Activated CD8-positive, alpha-beta memory T cell treated with anti-CD3 and anti-CD28 coated beads for 4 hours (primary cell): ENCODE results near the gene ALDH3B1.
A peak's percentile ranks its signal among the peaks of the same experiment; 100 is the strongest.

Source experiments
- DNase-seq, 2 donors: peaks; one replicate each; pipeline ENCODE4 v3.0.0-alpha.2; 2020; ENCODE audit warnings: low read depth in 2 of 2

Gene ALDH3B1

DNA sequence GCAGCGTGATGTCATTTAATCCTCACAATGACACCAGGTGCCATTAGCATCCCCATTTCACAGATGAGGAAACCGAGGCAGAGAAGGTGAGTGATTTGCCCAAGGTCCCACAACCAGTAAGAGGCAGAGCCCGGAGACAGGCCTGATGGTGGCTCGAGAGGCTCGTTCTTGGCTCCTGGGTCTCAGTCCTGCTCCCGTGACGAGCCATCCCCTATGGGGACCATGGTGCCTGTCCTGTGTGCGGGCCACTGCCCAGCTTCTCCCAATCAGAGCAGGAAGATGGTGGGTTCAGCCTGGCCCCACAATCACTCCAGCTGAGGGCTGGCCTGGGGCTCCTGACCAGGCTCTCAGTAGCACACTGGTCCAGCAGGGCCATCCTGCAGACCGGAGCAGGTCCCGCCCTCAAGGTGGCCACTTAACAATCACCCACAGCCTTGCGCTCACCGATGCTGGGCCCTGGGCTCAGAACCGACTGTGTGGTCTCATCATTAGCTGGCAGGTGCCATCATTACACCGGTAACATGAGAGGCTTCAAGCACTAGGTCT is 3.6 kb downstream of the ALDH3B1 start:
- DNase-seq = no peak

DNA sequence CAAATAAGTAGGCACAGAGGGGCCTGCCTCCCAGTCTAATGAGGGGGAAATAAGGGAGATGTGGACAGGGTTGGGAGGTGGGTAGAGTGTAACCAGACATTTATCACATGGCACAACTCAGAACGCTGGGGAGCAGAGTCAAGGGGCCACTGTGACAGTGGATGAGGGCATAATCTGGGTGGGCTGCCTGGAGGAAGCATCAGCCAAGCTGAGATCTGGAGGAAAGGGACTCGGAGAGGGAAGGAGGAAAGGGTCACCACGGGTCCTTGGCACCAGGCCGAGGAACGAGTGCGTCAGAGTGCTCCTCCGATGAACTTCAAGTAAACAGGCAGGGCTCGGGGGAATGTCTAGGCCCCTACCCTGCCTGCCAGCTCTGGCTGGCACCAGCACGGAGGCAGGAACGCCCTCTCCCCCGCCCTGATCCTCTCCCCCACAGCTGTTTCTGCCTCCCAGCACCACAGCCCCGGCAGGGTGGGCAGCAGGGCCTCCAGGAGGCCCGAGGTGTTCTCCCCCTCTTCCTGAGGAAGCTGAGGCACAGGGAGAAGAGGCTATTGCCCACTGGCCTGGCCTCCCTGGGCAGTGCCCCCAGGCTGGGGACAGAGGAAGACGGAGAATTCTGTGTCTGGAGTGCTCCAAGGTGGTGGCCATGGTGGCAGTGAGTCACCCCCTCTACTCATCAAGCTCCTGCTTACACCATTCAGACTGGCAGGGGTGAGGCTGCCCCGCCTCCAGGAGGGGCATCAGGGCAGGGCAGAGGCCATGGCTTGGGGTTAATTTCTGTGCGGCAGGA is 4.2 kb downstream of the ALDH3B1 start:
- DNase-seq = no peak

- no peak for DNase-seq
Measured at GRCh38 chr11:68014947-68015447, 4.9 kb downstream of the ALDH3B1 start.

- no peak for DNase-seq
Measured at GRCh38 chr11:68015467-68015866, 5.3 kb downstream of the ALDH3B1 start.

GRCh38 chr11:68016161-68016903 is 6.2 kb downstream of the ALDH3B1 start:
- no peak for DNase-seq

- DNase-seq = no peak
Measured at GRCh38 chr11:68016904-68017817, 7.0 kb downstream of the ALDH3B1 start.

DNA sequence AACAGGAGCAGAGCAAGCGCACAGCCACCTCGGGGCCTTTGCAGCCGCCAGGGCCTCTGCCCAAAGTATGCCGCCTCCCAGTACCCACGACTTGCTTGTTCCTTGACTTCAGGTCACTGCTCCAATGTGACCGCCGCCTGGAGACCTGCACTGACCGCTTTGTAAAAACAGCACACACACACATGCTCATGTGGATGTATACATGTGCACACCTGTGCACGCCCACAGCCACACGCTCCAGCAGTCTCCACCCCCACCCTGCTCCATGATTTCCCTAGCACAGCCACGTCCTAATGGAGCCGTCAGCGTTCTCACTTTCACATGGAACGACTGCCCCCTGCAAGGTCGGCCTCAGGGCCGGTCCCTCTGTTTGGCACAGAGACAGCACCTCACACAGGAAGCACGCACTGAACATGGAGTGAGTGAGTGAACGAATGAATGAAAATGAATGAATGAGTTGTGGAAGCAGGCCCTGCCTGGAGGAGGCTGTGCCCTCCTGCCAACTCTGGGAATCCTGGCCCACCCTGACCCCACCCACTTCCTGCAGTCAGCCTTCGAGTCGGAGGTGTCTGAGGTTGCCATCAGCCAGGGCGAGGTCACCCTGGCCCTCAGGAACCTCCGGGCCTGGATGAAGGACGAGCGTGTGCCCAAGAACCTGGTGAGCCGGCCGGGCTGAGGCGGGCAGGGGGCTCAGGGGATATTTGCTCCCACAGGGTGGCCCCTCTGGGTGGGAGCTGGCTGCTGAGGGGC is 8.0 kb downstream of the ALDH3B1 start:
- DNase-seq = no peak

DNA sequence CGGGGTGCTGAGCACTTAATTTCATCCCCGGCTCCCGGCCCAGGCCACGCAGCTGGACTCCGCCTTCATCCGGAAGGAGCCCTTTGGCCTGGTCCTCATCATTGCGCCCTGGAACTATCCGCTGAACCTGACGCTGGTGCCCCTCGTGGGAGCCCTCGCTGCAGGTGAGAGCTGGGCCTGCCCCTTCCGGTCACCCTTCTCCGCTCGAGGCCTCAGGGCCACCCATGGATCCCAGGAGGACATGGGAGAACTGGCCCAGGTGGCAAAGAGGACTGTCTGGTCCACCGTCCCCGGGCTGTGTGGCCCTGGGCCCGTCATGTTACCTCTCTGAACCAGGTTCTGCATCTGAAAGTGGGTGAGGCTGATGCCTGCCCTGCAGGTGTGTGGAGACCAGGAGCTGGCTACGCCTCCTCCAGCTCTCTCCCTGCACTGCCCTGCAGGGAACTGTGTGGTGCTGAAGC is 8.6 kb downstream of the ALDH3B1 start:
- DNase-seq = no peak

- DNase-seq = no peak
Measured at GRCh38 chr11:68019486-68019885, 9.4 kb downstream of the ALDH3B1 start.

DNA sequence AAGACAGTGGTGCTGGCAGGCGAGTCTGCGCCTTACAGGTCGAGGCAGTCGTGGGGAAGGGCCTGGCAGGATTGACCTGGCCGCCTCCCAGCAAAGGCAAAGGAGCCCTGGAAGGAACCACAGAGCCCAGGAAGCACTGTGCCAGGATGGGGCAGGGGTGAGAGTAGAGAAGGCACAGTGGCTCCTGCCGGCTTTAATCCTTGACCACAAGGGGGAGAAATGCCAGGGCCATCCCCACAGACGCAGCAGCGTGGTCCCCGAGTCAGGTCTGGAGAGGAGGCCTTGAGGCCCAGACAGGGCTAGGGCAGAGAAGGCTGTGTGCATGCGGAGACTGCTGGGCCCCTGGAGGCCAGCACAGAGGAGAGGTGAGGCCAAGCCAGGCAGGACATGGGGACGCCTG is 10.4 kb downstream of the ALDH3B1 start:
- DNase-seq = no peak

- DNase-seq = no peak
Measured at GRCh38 chr11:68021167-68021787, 11.2 kb downstream of the ALDH3B1 start.

DNA sequence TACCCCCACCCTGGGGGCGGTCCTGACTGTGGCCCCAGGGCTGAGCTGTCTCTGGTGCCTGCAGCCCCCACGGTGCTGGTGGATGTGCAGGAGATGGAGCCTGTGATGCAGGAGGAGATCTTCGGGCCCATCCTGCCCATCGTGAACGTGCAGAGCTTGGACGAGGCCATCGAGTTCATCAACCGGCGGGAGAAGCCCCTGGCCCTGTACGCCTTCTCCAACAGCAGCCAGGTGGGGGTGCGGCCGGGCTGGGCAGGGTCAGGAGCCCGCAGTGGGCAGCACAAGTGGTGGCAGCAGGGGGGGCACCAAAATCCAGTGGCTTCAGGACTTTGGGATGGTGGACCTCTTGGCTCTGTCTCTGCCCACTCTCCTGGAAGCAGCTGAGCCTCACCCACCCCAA is 12.4 kb downstream of the ALDH3B1 start:
- no peak for DNase-seq

- no peak for DNase-seq
Measured at GRCh38 chr11:68024508-68024907, 14.4 kb downstream of the ALDH3B1 start.

DNA sequence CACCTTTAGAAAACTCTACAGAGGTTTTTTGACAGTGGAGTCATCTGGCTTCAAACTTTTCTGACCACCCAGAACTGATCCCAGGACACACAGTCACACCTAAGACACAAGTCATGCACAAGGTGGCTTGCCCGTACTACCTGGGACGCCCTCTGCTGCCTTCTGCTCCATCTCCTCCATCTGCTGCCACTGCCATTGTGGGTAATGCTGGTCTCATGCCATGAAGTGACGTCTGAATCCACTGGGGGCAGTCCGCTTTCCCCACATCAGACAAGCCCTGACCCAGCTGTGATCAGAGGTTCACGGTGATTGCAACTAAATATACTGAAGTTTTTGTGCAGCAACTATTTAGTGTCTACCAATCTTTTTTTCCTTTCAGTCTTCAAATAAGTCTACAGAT is 14.9 kb downstream of the ALDH3B1 start:
- no peak for DNase-seq

DNA sequence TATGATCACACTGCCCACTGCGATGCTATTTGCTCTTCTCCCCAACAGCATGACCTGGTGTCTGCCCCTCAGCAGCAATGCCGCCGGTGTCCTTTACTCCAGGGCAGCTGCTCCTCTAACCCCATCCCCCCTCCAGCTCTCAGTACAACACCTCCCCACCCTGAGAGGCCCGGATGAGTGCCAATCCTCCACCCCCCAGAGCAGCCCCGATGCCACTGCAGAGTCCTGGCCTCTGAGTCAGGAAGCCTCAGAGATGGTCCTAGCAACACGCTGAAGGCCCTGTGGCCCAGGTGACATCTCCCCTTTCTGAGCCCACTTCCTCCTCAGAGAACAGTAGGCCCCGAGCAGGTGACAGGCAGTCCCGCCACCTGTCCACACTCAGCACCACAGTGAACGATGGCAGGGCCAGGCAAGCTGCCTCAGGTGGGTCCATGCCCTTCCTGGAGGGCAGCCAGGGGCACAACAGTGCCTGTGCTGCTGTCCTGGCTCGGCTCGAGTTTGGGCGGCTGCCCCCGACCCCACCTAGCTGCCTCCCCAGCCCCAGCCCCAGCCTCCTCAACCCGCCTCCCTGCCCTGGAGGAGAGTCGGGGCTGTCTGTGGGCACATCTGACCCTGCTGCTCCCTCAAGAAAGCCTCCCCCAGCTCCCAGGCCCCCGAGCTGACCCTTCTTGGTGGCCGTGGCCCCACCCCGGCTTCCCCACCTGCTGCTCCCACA is 16.4 kb downstream of the ALDH3B1 start:
- DNase-seq = no peak

- no peak for DNase-seq
Measured at GRCh38 chr11:68027667-68028066, 17.5 kb downstream of the ALDH3B1 start.

DNA sequence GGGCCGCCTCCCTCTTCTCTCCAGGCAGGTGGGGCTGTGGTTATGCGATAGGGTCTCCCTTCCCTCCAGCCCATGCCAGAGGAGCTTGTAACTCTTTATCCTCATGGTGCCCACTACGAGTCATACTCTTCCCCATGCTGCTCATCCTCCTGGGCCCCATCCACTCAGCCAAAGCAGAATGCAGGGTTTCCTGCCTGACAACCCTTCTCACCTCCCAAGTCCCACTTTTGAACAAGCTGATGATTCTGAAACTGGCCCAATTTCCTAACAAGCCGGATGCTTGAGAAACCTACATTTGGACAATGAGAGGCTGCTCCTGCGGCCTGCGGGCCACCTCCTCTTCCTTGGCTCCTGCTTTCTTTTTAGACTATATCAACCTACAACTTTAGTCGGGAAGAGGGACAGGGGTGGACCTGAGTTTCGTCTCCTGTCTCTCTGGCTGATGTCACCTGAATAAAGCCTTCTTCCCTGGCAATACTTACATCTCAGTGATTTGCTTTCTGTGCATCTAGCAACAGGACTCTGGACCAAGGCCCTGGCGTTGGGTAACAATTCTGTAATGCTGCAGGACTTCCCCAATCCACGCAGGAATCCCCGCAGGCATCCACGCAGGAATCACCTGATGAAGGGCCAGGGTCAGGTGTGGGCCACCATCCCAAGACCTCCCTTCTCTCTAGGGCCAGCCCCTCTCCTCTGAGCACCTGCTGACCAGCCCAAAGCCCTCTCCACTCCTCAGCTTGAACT is 18.8 kb downstream of the ALDH3B1 start:
- no peak for DNase-seq

DNA sequence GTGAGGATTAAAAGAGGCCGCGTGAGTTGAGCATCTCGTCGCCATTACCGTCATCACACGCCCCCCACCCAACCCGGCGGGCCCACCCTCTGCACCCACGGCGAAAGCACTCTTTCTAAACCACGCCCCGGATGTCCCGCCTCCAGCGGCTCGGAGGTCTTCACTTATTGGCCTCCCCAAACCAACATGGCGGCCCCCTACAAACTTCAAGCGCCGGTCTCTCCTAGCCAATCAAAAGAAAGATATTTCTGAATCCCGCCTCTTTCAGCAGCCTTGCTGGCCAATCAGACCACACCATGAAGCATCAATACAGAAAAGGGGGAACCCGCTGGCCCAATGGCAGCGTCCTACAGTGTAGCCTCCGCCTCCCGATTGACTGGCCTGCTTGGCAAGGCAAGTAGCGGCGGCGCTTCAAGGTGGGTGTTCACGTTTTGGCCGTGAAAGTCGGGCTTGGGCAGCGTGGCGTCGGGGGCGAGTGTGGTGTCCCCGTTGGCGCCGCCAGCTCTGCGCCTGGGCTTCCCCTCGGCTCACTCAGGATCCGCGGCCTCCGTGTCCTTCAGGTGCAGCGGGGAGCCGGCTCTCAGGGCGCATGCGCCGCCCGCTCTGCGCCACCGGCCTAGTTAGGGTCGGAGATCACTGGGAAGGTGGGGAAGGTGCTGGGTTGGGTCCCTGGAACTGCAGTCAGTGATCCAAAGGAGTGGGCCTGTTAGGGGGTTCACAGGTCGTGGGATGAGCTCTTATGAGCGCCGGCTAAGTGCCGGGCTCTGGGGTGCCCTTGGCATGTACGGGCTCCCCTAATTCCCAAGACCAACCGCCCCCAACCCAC is 20.4 kb downstream of the ALDH3B1 start, which contains the start of gene NDUFS8:
TSS of gene NDUFS8 (plus strand) at position 364 of the 826 bp plus-strand sequence. CDS start 1,471 bp downstream, outside the sequence.
- DNase-seq = peak; percentile 94 to 96
